Ascending aorta (tissue), 2 donors: ENCODE data around the gene CADM2. TPM values are rescaled to one million over a fixed set of nuclear protein-coding genes. Genes with fewer than 3 reads are reported as not detected.

ENCODE experiments used
- DNase-seq, 2 donors: peaks; one replicate each; pipeline ENCODE4 v3.0.0-alpha.2; 2019; ENCODE audit warnings: low spot score in 2 of 2
- H3K27ac ChIP-seq, 2 donors: fragments of 200-600 bp; sonication (generic); one replicate each; pipeline ENCODE4 v1.5.1; 2016 to 2017; ENCODE audit warnings: mild to moderate bottlenecking in 1 of 2
- H3K27me3 ChIP-seq: fragments of 200-600 bp; sonication (generic); one replicate; pipeline ENCODE4 v1.5.1; 2017
- H3K36me3 ChIP-seq, 2 donors: fragments of 200-600 bp; sonication (generic); one replicate each; pipeline ENCODE4 v1.5.1; 2016
- H3K4me1 ChIP-seq, 2 donors: fragments of 200-600 bp; sonication (generic); one replicate each; pipeline ENCODE4 v1.5.1; 2016 to 2017; ENCODE audit warnings: mild to moderate bottlenecking in 1 of 2
- H3K4me3 ChIP-seq, 2 donors: fragments of 200-600 bp; sonication (generic); one replicate each; pipeline ENCODE4 v1.5.1; 2016 to 2017; ENCODE audit warnings: mild to moderate bottlenecking in 1 of 2
- H3K9me3 ChIP-seq, 2 donors: fragments of 200-600 bp; sonication (generic); one replicate each; pipeline ENCODE4 v1.5.1; 2016
- CTCF ChIP-seq, 3 experiments: fragments of 200-600 bp in 2 of 3; fragments of 450-650 bp in 1 of 3; sonication (generic) in 2 of 3; IDR thresholded peaks; one replicate each; pipeline ENCODE4 v1.5.1; 2016 to 2019; ENCODE audit warnings: antibody characterized with exemption in 3 of 3, mild to moderate bottlenecking in 1 of 3, moderate library complexity in 1 of 3
- intact Hi-C: fragments of 100-400 bp; cut with DNase I; formaldehyde crosslinking; loops from one replicate; pipeline ENCODE4 v1.15.1; 2023
- total RNA-seq: library from RNA; depleted of rRNA; stranded (reverse); fragments of >200 nt; gene quantifications from one replicate; pipeline ENCODE4 v1.1.0, GENCODE V29; 2016

Gene CADM2
- total RNA-seq, 1 donor from 2014 or later, result 23.0 TPM

DNA sequence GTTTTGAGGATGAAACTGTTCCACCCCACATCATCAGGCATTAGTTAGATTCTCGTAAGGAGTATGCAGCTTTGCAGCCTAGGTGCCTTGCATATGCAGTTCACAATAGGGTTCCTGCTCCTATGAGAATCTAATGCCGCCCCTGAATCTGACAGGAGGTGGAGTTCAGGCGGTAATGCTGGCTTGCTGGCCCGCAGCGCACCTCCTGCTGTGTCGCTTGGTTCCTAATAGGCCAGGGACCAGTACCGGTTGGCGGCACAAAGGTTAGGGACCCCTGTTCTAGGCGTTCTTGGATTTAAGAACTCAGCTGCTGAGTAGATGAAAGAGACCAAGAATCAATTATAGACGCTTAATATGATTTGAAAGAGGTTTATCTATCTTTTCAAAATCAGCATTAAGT, 595.4 kb downstream of the CADM2 start:
- H3K36me3 ChIP-seq, result no peaks in the 10 kb centered on the region
- H3K27ac ChIP-seq, result no peak overlapping the region
- no peaks in the 10 kb centered on the region for H3K9me3 ChIP-seq
- TF ChIP-seq CTCF (IDR thresholded peaks at IDR 0.05), result no peak
- no peak for DNase-seq
- intact Hi-C loops, result no loop called here
- H3K4me3 ChIP-seq, result no peak overlapping the region
- no peaks in the 10 kb centered on the region for H3K4me1 ChIP-seq
- no peaks in the 10 kb centered on the region for H3K27me3 ChIP-seq

DNA sequence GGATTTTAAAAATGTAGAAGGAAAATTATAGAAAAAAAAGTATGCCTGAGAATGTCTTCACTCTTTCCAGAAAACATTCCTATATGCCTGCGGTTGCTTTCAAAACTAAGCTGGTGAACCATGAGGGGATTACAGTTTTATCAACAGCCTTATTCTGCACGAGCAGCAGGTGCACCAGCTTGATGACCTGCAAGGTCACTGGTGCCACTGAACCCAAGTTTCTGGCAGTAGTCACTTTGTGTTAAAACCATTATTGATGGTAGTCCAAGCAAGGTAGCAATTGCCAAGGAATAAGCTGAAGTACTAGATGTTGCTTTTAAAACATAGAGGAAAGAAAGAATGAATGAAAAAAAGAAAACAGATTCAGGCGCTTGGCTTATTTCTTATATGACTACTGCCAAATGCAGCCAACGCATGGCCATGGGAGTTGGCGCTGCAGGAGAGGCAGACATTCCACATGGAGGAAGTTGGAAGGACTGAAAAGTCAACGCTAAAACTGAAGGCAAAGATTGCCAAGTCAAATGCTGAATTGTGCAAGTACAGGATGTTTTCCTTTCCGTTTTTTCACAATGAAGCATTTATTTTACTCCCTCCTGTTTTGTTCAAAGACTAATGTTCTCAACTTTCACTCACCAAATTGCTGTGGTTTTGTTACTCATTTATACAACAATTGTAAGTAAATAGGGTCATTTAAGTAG, 601.4 kb downstream of the CADM2 start:
- no peak for TF ChIP-seq CTCF (IDR thresholded peaks at IDR 0.05)
- peak in 1 of 2 donors; percentile 62 for DNase-seq

DNA sequence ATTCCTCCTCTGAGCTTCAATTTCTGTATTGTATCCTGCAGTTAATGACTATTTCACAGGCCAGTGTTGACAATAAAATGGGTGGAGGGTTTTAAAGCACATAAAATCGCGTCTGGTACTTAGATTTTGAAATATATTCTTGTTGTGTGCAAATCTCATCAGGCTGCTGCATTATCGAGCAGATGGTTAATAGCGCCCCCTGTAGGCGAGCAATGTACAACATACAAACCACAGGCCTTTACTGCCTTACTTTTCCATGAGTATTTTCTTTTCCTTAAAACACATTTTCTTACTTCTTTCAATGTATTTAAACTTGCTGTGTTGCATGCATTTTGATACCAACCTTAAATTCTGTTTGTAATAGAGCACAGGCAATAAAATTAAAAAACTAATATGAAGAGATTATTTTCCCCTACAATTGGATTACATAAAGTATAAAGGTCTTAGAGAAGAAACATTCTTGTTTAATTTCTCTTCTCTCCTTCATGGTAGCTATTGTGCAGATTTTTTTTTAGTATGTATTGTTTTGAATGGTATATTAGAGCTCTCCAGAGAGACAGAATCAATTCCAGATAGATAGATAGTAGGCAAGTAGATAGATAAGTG, 608.4 kb downstream of the CADM2 start:
- peak in 2 of 3 experiments; percentile 31 to 46 for TF ChIP-seq CTCF (IDR thresholded peaks at IDR 0.05)
- Histone ChIP-seq H3K36me3 (no peaks in the 10 kb centered on the region), H3K27me3 (no peaks in the 10 kb centered on the region), H3K4me3 (no peak overlapping the region), H3K4me1 (no peaks in the 10 kb centered on the region), H3K27ac (no peak overlapping the region), H3K9me3 (no peaks in the 10 kb centered on the region)
- DNase-seq, result peak in 1 of 2 donors; percentile 66
- intact Hi-C loops, result no loop called here

More for the DNA sequence above, 601.4 kb downstream of the CADM2 start:
- H3K36me3 ChIP-seq, result no peaks in the 10 kb centered on the region
- no peaks in the 10 kb centered on the region for H3K9me3 ChIP-seq
- H3K27me3 ChIP-seq, result no peaks in the 10 kb centered on the region
- no peak overlapping the region for H3K4me3 ChIP-seq
- H3K27ac ChIP-seq, result no peak overlapping the region
- no peaks in the 10 kb centered on the region for H3K4me1 ChIP-seq
- intact Hi-C loops, result no loop called here

DNA sequence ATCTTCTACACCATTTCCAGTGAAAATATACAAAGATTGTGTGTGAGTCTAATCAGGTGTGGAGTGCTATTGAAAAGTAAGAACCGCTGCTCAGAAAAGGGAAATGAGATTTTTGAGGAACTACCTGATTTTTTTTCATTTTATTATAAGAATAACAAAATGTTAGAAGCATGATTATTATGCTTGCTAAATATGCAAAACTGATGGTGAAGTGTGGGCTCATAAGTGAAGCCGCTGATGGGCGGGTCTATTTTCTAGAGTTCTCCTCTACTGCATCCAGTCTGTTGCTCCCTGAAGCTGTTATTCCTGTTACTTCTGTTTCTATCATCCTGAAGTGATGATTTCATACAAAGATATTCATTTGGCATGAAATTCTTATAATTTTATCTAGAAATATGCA, 612.0 kb downstream of the CADM2 start:
- Histone ChIP-seq H3K4me3 (no peak overlapping the region), H3K36me3 (no peaks in the 10 kb centered on the region), H3K27me3 (no peaks in the 10 kb centered on the region), H3K4me1 (no peaks in the 10 kb centered on the region), H3K27ac (no peak overlapping the region), H3K9me3 (no peaks in the 10 kb centered on the region)
- intact Hi-C loops, result no loop called here
- no peak for TF ChIP-seq CTCF (IDR thresholded peaks at IDR 0.05)
- no peak for DNase-seq

DNA sequence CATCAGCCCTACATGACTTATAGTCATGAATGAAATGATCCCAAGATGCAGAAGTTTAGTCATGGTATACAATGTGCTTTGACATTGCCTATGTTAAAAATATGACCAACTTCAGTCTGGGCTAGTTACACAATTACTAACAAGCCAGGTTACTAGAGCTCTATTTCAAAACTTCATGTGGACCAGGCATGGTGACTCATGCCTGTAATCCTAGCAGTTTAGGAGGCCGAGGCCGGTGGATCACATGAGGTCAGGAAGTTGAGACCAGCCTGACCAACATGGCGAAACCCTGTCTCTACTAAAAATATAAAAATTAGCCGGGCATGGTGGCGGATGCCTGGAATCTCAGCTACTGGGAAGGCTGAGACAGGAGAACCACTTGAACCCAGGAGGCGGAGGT, 613.0 kb downstream of the CADM2 start:
- TF ChIP-seq CTCF (IDR thresholded peaks at IDR 0.05), result no peak
- no peak for DNase-seq
- intact Hi-C loops, result no loop called here
- Histone ChIP-seq H3K4me1 (no peaks in the 10 kb centered on the region), H3K27me3 (no peaks in the 10 kb centered on the region), H3K27ac (no peak overlapping the region), H3K9me3 (no peaks in the 10 kb centered on the region), H3K4me3 (no peak overlapping the region), H3K36me3 (no peaks in the 10 kb centered on the region)
